Measurements from ENCODE around the gene ENOX2. TPM values are rescaled to one million over a fixed set of nuclear protein-coding genes. Genes with fewer than 3 reads are reported as not detected.
A peak's percentile ranks its signal among the peaks of the same experiment; 100 is the strongest.

The ENOX2 gene
- total RNA-seq, 1 donor from 2014 or later = 7.1 TPM

DNA sequence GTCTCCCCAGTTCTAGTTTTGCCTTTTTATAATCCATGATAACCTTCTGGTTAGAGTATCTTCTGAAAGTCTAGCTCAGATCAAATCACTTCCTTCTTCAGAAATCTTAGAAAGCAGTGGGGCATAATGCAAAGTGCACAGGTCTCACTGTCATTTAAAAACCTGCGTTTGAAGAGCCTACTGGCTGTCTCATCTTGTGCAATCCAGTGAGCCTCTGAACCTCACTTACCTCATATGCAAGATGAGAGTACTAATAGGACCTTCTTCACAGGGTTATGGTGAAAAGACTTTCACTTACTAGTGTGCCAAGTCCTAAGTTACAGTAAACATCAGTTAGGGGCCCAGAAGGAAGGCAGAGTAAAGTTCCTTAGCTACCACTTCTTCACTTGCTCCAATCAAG is 131.4 kb downstream of the ENOX2 start:
- DNase-seq (ENCODE audit: low spot score) = no peak

DNA sequence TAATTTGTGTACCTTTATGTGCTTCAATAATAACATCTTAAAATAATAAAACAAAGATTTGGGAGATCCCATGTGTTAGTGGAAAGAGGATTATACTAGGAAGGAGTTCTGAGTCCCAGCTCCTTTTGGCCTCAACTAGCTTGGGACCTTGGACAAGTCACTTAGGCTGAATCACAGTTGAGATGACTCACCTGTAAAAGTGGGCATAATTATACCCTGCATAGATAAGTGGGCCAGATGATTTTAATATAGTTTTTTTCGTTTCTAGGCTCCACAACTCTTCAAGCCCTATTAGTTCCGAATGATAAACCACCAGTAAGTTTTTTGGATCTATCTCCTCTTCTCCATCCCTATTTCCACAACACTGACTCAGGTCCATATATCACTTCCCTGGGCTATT is 131.8 kb downstream of the ENOX2 start:
- no peak for DNase-seq (ENCODE audit: low spot score)
- no peak for ATAC-seq

More for the DNA sequence above, 131.4 kb downstream of the ENOX2 start:
- ATAC-seq = no peak

DNA sequence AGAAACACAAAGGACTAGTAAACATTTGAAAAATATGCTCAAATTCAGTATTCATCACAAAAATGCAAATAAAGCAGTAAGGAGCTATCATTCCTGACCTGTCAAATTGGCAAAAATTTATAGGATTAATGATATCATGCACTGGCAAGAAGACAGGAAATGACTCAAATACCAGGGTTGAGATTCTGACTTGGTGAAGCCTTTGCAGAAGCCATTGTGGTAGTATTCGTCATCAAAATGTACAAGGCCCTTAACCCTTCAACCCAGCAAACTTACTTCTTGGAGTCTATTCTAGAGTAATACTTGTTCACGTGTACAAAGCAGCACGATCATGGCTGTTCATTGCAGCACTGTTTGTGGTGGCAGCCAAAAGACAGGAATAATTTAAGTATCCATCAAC is 132.4 kb downstream of the ENOX2 start:
- ATAC-seq (no peak), DNase-seq (ENCODE audit: low spot score) (no peak)

DNA sequence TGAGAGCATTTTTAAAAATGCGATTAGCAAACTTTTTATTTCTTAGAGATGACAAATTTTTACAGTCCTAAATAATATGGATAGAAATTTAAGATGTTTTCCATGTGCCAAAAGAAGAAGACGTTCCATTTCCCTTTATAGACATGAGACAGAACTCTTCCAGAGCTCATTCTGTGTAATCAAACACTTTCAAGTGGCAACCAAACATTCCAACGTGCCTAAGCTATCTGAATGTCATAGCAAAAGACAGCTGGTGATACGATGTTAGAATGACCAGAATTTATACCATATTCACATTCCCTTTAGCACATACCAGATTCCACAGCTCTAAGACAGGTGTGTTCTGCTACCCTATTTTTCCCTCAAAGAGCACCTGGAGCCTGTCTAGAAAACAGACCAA is 133.2 kb downstream of the ENOX2 start:
- ATAC-seq (no peak), DNase-seq (ENCODE audit: low spot score) (no peak)

DNA sequence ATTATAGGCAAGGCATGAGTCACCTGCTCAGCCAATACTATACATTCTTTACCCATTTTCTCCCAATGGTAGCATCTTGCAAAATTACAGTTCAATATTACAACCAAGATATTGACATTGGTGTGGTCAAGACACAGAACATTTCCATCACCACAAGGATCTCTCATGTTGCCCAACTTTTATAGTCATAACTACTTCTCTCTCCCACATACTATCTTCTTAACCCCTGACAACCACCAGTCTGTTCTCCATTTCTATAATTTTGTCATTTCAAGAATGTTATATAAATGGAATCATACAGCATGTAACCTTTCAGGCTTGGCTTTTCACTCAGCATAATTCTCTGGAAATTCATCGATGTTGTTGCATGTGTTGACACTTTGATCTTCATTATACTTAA is 144.9 kb downstream of the ENOX2 start:
- ATAC-seq (no peak), DNase-seq (ENCODE audit: low spot score) (no peak)

- ATAC-seq (no peak), DNase-seq (ENCODE audit: low spot score) (no peak)
Measured at GRCh38 chrX:130756233-130756632, 146.8 kb downstream of the ENOX2 start.

DNA sequence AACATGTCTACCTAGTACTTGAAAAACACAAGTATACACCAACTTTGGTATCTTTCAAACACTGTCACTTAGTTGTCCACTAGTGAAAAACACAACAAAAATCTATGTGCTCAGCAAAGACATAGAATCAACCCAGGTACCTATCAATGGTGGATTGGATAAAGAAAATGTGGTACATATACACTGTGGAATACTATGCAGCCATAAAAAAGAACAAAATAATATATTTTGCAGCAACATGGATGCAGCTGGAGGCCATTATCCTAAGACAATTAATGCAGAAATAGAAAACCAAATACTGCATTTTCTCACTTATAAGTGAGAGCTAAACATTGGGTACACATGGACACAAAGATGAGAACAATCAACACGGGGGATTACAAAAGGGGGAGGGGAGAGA is 148.7 kb downstream of the ENOX2 start:
- ATAC-seq (no peak), DNase-seq (ENCODE audit: low spot score) (no peak)

DNA sequence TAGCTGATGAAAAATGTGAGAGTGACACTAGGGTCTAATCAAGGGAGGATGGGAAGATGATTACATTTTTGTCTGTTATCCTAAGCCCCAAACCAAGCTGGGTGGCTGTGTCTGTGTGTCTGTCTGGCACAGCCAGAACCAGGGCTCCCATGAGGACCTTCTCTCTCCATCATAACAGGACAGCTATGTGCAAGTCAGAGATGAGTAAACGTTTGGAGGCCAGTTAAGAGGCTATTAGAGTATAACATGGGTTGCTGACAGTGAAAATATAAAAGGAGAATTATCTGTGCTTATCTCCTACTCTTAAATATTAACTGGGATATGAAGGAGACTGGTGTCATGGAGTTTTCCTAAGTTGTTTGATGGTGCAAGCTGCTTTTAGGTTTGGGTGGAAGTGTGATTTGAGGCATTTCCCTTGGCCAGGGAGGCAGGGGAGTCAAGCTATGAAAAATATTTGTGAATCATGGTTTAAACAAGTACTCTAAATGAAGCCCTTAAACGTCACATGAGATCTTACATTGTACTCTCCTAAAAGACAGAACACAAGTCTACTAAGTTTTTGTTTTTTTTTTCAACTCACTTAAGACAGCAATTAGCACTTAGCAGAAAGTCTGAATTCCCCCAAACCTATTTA is 156.2 kb downstream of the ENOX2 start:
- ATAC-seq = no peak
- DNase-seq (ENCODE audit: low spot score) = no peak

DNA sequence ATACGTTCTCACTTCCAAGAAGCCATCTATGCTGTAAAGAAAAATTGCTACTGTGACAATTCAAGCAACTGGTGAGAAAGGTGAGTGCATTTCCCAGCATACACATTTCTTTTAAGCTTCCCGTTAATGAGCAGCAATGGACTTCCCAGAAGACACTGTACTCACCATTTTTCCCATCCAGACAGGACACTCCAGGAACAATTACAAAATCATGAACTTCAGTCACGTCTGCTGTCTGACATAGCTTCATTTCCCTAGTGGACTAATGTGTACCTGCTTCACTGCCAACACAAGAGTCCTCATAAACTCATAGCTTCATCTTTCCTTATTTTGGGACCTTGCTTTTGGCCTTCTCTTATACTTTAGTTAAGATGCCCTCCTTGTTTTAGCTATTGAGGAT is 156.9 kb downstream of the ENOX2 start:
- peak; percentile 85 for ATAC-seq

DNA sequence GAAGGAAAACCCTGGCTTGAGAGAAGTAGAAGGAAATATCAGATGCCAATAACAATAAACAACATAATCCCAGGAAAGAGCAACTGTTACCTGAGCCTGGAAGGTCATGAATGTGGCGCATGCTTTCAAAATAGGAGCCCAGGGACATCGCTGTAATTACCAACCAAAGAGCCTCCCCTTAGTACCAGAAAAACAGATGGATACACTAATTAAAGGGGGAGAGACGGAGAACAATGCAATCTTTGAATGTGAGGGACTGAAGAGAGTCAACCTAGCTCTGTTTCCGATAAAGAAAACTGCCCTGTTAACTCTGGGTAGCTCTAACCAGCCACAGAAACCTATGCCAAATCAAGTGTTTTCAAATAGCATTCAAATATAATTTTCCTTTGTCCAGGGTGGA is 161.4 kb downstream of the ENOX2 start:
- DNase-seq (ENCODE audit: low spot score) = no peak
- ATAC-seq = no peak

More for the DNA sequence above, 156.9 kb downstream of the ENOX2 start:
- no peak for DNase-seq (ENCODE audit: low spot score)

- no peak for ATAC-seq
- DNase-seq (ENCODE audit: low spot score) = no peak
Measured at GRCh38 chrX:130741151-130741550, 161.9 kb downstream of the ENOX2 start.

- DNase-seq (ENCODE audit: low spot score) (no peak), ATAC-seq (no peak)
Measured at GRCh38 chrX:130738638-130739195, 164.3 kb downstream of the ENOX2 start.

DNA sequence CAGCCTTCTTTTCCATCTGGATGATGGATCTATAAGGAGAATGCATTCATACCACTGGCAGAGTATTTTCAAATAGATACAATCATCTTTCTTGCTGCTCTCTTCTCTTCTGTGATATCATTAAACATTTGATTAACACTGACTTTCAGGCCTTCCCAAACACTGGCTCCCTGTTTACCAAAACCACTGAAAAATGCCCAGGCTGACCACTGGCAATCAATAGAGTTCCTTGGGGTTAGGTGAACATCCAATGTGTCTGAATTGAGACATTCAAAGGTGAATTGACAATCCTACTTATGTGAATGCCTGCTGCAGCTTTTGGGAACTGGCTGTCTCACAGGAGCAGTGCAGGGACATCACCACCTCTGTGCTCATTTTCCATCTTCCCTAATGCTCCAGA is 168.3 kb downstream of the ENOX2 start:
- DNase-seq (ENCODE audit: low spot score) = no peak
- ATAC-seq = peak; percentile 45

DNA sequence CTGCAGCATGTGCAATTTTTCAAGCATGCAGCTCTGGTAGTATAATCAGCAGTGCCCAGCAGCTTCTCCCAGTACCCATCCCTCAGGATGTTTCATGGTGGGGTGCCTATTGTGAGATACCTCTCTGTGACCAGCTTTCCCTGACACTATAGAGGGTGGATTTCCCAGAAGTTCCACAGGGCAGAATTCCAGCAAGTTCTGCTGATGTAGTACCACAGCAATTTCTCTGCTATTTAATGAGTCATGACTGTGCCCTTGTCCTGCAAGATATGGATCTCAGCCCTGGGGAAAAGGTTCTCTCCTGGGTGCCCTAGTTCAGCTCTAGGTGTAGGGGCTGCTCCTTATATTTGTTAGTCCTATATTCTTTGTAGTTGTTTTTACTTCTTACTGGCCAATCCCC is 174.8 kb downstream of the ENOX2 start:
- ATAC-seq = no peak
- DNase-seq (ENCODE audit: low spot score) = no peak

GRCh38 chrX:130726661-130727060 is 176.3 kb downstream of the ENOX2 start:
- DNase-seq (ENCODE audit: low spot score) (no peak), ATAC-seq (no peak)

GRCh38 chrX:130725519-130725918 is 177.5 kb downstream of the ENOX2 start:
- ATAC-seq = peak; percentile 37

DNA sequence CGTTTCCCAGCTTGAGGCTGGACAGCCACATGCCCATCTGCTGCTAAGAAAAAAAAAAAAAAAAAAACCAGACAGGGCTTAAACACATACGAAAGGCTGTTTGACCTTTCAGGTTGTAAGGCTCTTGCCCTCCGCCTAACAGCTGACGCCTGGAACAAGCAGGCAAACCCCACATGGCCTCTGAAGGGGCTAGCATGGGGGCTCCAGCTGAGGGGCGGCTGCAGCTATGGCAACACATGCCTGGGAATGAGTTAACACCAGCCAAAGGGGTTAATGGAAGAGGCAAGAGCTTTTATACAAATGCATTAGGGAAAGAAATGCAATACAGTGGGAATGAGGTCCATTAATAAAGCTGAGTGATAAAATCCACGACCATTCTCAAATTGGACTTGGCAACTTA is 183.6 kb downstream of the ENOX2 start:
- DNase-seq (ENCODE audit: low spot score) = no peak
- no peak for ATAC-seq

More at GRCh38 chrX:130725519-130725918, 177.5 kb downstream of the ENOX2 start:
- DNase-seq (ENCODE audit: low spot score) = no peak

DNA sequence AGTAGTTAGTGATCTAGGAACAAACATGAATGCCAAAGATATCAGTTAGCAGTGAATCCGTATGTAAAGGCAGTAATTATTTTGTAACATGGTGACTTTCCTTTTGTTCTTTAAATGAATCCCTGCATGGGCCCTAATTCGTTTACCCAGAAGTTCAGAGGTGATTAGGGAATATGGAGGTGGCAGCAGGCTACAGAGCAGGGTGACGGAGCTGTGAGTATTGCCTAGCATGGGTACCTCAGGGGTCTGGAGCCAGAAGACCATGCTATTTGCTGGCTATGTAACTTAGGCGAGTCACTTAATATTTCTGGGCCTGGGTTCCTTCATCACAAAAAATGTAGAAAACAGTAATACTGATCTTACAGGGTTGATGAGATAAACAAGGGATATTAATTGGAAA is 184.9 kb downstream of the ENOX2 start:
- DNase-seq (ENCODE audit: low spot score) (no peak), ATAC-seq (no peak)

- ATAC-seq (peak; percentile 71), DNase-seq (ENCODE audit: low spot score) (no peak)
Measured at GRCh38 chrX:130716781-130717413, 186.1 kb downstream of the ENOX2 start.

- DNase-seq (ENCODE audit: low spot score) = no peak
- ATAC-seq = no peak
Measured at GRCh38 chrX:130716346-130716745, 186.7 kb downstream of the ENOX2 start.

DNA sequence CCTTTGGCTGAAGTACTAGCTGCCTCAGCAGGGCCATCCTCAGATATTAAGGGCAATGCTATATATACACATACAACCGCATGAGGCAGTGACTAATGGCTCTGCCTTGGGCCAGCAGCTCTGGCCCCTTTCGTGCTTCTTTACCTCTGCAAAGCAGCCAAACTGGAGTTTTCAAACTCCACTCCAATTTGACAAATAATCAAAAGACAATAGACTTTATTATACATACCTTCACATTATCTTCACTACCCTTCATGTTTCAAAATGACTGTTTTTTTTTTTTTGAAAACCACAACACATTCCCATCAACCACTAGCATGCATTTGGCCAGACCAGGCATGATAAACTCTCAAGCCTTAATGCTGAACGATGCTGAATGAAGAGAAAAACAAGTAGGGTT is 187.7 kb downstream of the ENOX2 start:
- DNase-seq (ENCODE audit: low spot score) (no peak), ATAC-seq (no peak)

DNA sequence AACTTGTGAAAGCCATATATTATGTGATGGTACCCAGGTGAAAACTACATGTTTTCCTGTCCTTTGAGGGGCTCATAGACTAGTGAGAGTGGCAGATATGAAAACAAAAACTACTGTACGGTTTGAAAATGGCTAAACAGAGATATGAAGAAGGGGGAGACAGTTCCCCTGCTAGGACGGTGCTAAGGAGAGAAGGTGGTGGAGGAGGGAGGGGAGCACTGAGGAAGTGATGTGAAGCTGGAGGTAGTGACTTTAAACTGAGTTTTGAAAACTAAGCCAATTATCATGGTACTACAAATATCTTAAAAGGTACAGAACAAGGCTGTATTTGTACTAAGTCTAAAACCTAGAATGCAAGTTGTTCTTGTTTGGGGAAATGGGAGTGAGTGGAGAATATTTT is 188.3 kb downstream of the ENOX2 start:
- ATAC-seq (no peak), DNase-seq (ENCODE audit: low spot score) (no peak)

DNA sequence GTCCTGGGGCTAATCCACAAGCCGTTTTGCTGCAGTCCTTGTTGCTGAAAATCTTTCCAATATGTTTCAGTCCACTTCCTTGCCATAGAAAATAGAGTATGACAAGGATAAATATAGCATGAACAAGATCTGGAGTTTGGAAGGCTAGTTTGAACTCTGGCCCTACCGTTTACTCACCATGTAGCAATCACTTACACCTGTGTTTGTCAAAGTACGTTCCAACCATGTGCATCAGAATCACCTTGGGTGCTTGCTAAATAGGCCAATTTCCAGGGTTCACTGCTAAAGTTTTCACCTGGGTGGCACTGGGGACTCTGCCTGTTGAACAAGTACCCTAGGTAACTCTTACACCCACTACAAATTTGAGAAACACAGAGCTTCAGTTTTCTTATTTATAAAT is 188.9 kb downstream of the ENOX2 start:
- DNase-seq (ENCODE audit: low spot score) (peak; percentile 65), ATAC-seq (peak; percentile 86)
